MM.1S (cell line): ENCODE results near the gene CSNK2A3.
"Not testable (repeated sequence)": the region's sequence is repeated elsewhere in the genome, so short reads cannot be mapped to it uniquely, and the experiment has no call there.

Source experiments
- EZH2 ChIP-seq: fragments of 300-600 bp; sonication (generic); optimal IDR thresholded peaks from 2 replicates; pipeline ENCODE3; 2017; ENCODE audit warnings: low read depth, mild to moderate bottlenecking, antibody characterized with exemption, low read length, mixed read lengths
- TF ChIP-seq, protein P1 (sequence below): fragments of 300-600 bp; sonication (generic); IDR thresholded peaks from 2 replicates; pipeline ENCODE4 v1.5.1; 2016; ENCODE audit warnings: antibody characterized with exemption, low read length, mixed read lengths

DNA sequence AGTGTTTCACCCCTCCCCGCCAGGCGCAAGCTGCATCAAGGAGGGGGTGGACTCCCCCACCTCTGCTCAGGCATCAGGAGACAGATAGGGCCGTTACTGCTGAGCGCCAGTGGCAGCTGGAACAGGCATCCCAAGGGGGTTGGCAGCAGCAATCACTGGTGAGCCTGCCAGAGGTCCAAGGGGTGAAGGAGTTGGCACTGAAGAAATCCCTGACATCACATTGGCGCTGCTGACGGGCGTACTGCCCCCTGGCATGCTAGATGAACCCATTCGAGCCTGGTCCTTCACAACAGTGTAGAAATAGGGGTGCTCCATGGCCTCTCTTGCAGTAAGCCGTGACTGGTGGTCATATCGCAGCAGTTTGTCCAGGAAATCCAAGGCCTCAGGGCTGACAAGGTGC lies 1.2 kb downstream of the CSNK2A3 start:
- TF ChIP-seq, protein P1, sequence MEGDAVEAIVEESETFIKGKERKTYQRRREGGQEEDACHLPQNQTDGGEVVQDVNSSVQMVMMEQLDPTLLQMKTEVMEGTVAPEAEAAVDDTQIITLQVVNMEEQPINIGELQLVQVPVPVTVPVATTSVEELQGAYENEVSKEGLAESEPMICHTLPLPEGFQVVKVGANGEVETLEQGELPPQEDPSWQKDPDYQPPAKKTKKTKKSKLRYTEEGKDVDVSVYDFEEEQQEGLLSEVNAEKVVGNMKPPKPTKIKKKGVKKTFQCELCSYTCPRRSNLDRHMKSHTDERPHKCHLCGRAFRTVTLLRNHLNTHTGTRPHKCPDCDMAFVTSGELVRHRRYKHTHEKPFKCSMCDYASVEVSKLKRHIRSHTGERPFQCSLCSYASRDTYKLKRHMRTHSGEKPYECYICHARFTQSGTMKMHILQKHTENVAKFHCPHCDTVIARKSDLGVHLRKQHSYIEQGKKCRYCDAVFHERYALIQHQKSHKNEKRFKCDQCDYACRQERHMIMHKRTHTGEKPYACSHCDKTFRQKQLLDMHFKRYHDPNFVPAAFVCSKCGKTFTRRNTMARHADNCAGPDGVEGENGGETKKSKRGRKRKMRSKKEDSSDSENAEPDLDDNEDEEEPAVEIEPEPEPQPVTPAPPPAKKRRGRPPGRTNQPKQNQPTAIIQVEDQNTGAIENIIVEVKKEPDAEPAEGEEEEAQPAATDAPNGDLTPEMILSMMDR = not testable (repeated sequence)
- TF ChIP-seq EZH2 = not testable (repeated sequence)
